ENCODE measurements around the gene GPR137.
A peak's percentile ranks its signal among the peaks of the same experiment; 100 is the strongest.
"Not testable (repeated sequence)": the region's sequence is repeated elsewhere in the genome, so short reads cannot be mapped to it uniquely, and the experiment has no call there.

GPR137 gene

GRCh38 chr11:64305075-64305690, 19.5 kb downstream of the GPR137 start, which contains the start of gene ESRRA:
Gene ESRRA, plus strand, starts transcription at chr11:64305524. Its CDS starts 1,656 bp downstream, at chr11:64307180.
- peak; percentile 99 for DNase-seq

- peak; percentile 76 for DNase-seq
These were observed 20.3 kb downstream of the GPR137 start for GRCh38 chr11:64305691-64306562.

GRCh38 chr11:64306563-64306875, 20.9 kb downstream of the GPR137 start:
- DNase-seq: no peak

- no peak for DNase-seq
These were observed 21.4 kb downstream of the GPR137 start for GRCh38 chr11:64306876-64307622.

GRCh38 chr11:64307795-64308194, 22.1 kb downstream of the GPR137 start:
- DNase-seq: not testable (repeated sequence)

- DNase-seq: no peak
These were observed 27.3 kb downstream of the GPR137 start for GRCh38 chr11:64312947-64313346.

GRCh38 chr11:64313491-64314145, 28.0 kb downstream of the GPR137 start:
- no peak for DNase-seq

GRCh38 chr11:64314146-64314804, 28.6 kb downstream of the GPR137 start:
- DNase-seq: no peak

GRCh38 chr11:64314805-64315561, 29.3 kb downstream of the GPR137 start:
- no peak for DNase-seq

GRCh38 chr11:64315667-64316526, 30.2 kb downstream of the GPR137 start:
- not testable (repeated sequence) for DNase-seq

- no peak for DNase-seq
These were observed 31.1 kb downstream of the GPR137 start for GRCh38 chr11:64316672-64317324.

- peak; percentile 95 for DNase-seq
These were observed 31.8 kb downstream of the GPR137 start, which contains the start of gene TRMT112 for GRCh38 chr11:64317325-64317960. Gene TRMT112, minus strand, starts transcription at chr11:64317559. Its CDS starts 33 bp downstream, at chr11:64317526.

- peak; percentile 96 for DNase-seq
These were observed 32.5 kb downstream of the GPR137 start, which contains the start of gene PRDX5 for GRCh38 chr11:64317961-64318765. Gene PRDX5, plus strand, starts transcription at chr11:64318121. Its CDS starts 95 bp downstream, at chr11:64318216.

GRCh38 chr11:64318766-64319761, 33.4 kb downstream of the GPR137 start:
- DNase-seq: no peak

GRCh38 chr11:64320556-64320955, 34.9 kb downstream of the GPR137 start:
- no peak for DNase-seq

GRCh38 chr11:64321026-64321425, 35.4 kb downstream of the GPR137 start:
- DNase-seq: no peak

GRCh38 chr11:64321533-64321932, 35.9 kb downstream of the GPR137 start:
- no peak for DNase-seq
